ENCODE results near the gene CLIC4.

DNA sequence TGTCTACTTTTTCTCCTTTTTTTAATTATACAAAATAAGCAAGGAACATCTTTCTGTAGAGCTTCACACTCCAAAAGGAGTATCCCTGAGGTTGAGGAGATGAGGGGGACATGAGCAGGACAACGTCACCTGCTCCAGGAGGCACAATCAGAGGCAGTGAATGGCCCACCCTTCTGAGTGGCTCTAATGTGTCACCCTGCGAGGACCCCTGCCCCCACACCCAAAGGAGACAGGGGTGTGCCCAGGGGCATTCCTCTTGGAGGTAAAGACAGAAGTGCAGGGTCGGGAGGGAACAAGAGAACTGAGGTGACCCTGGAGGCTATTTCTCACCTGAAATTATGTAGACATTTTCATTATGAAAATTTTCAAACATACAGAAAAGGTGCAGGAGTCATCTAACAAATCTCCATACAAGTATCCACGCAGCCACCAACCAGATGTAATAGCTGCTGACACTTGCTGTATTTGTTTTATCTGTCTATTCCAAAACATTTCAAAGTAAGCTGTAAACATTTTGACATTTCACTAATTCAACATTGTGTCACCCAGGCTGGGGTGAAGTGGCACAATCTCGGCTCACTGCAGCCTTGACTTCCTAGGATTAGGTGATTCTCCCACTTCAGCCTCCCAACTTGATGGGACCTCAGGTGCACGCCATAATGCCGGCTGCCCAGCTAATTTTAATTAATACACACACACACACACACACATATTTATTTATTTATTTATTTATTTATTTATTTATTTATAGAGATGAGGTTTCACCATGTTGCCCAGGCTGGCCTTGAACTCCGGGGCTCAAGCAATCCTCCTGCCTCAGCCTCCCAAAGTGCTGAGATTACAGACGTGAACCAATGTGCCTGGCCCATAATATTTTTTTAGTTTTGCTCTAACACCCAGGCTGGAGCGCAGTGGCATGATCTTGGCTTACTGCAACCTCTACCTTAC is 114.1 kb downstream of the CLIC4 start:
- no peak for TF ChIP-seq CTCF (IDR thresholded peaks at IDR 0.05; ENCODE audit: low read depth, low read length)
- TF ChIP-seq POLR2A (IDR thresholded peaks at IDR 0.05; ENCODE audit: extremely low read depth, insufficient read length) = no peak

Data from NB4 (cell line).